Measurements from ENCODE around the gene VIPR2. TPM values are rescaled to one million over a fixed set of nuclear protein-coding genes. Genes with fewer than 3 reads are reported as not detected.

Gene VIPR2
- total and polyA plus RNA-seq, 2 experiments from 2014 or later = 1.3 to 2.7 TPM

- TF ChIP-seq CTCF (conservative IDR thresholded peaks at IDR 0.05; ENCODE audit: low read depth in 2 of 2) (no peak), EZH2phosphoT487 (IDR thresholded peaks at IDR 0.05; ENCODE audit: unreplicated experiment) (no peak), STAT1 (IDR thresholded peaks at IDR 0.05; ENCODE audit: unreplicated experiment) (no peak), EZH2 (IDR thresholded peaks at IDR 0.05; ENCODE audit: low read depth, unreplicated experiment) (no peak), POLR2AphosphoS5 (IDR thresholded peaks at IDR 0.05; ENCODE audit: low read depth) (no peak), REST (IDR thresholded peaks at IDR 0.05; ENCODE audit: unreplicated experiment) (no peak)
These were observed 106.6 kb downstream of the VIPR2 start (continued) for GRCh38 chr7:159038066-159038465.

GRCh38 chr7:159036916-159037605 is 107.6 kb downstream of the VIPR2 start:
- Histone ChIP-seq H3K9me2 (ENCODE audit: insufficient read depth) (no peaks in the 10 kb centered on the region), H3K79me2 (replicated peaks; ENCODE audit: insufficient read depth) (no peaks in the 10 kb centered on the region), H3K36me3 (ENCODE audit: insufficient read depth) (no peaks in the 10 kb centered on the region), H3K4me1 (ENCODE audit: insufficient read depth) (no peaks in the 10 kb centered on the region), H3K4me3 (no peak overlapping the region), H3K4me2 (no peak overlapping the region), H3K27me3 (ENCODE audit: insufficient read depth) (no peaks in the 10 kb centered on the region), H3F3A (replicated peaks; ENCODE audit: low read depth) (no peaks in the 10 kb centered on the region), H3K27ac (ENCODE audit: low read depth) (no peak overlapping the region), H2AFZ (no peak overlapping the region), H4K20me1 (replicated peaks; ENCODE audit: insufficient read depth) (no peaks in the 10 kb centered on the region)
- no peaks in the 10 kb centered on the region for H3K27me3 Mint-ChIP-seq (ENCODE audit: insufficient read depth, low read depth, poor library complexity)
- no peaks in the 10 kb centered on the region; the same call in 2 of the 3 replicates for H3K4me1 Mint-ChIP-seq
- TF ChIP-seq POLR2AphosphoS5 (IDR thresholded peaks at IDR 0.05; ENCODE audit: low read depth) (no peak), NANOG (IDR thresholded peaks at IDR 0.05; ENCODE audit: borderline replicate concordance) (no peak), EZH2 (IDR thresholded peaks at IDR 0.05; ENCODE audit: low read depth, unreplicated experiment) (no peak), EZH2phosphoT487 (IDR thresholded peaks at IDR 0.05; ENCODE audit: unreplicated experiment) (no peak), CREB1 (CRISPR knock-in tag; IDR thresholded peaks at IDR 0.05; ENCODE audit: low read depth) (no peak), ZNF331 (CRISPR knock-in tag; IDR thresholded peaks at IDR 0.05; ENCODE audit: low read depth) (no peak), JUNB (IDR thresholded peaks at IDR 0.05; ENCODE audit: unreplicated experiment) (no peak), ZNF114 (CRISPR knock-in tag; IDR thresholded peaks at IDR 0.05) (no peak)
- DNase-seq (ENCODE audit: low spot score) (peak; percentile 33), ATAC-seq (peak; percentile 75)
- no peak overlapping the region for H3K27ac Mint-ChIP-seq
- H3K4me3 Mint-ChIP-seq = no peak overlapping the region
- H3K36me3 Mint-ChIP-seq (ENCODE audit: low read depth) = peaks cover 3% of the 10 kb centered on the region; the same call in 2 of the 3 replicates
- H3K9me3 Mint-ChIP-seq = peaks cover 72% of the 10 kb centered on the region

Measured in GM23338 (cell line).